Measurements from ENCODE around the gene CANT1. TPM values are rescaled to one million over a fixed set of nuclear protein-coding genes. Genes with fewer than 3 reads are reported as not detected.

The CANT1 gene
- polyA plus RNA-seq, 1 donor: 52.1 TPM

DNA sequence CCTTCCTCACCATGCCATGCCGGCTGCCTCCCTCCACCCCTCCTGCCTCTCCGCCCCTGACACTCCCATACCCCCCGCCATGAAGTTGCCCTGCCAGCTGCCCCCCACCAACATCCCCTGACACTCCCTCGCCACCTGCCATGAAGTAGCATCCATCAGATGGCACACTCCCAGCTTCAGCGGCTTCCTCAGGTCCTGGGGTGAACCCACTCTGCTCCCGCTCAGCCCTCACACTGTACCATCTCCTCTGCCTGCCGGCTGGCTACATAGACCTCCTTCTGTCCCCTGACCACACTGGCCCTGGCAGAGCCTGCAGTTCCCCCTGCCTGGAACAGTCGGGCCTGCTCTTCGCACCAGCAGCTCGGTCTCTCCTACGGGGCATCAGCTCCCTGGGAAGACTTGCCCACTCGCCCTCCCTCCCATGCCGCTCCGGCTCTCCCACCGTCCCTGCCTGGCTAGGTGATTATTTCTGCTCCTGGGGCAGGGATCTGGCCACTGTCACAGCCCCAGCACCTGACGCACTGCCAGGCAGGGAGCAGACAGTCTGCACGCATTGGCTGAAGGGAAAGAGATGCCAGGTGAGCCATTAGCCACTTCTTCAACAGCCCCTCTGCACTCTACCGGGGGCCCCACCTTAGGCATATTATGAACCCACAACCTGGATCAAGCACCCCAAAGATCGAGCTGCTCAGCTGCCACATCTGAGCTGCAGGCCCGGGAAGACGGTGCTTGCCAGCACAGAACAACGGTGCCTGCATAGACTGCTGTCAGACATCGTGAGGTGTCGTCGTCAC is 9.0 kb downstream of the CANT1 start:
- Histone ChIP-seq H3K4me1 (ENCODE audit: control insufficient read depth, insufficient read depth, low read length) (peaks cover 12% of the 10 kb centered on the region), H3K27ac (ENCODE audit: low read length) (no peak overlapping the region), H3K27me3 (ENCODE audit: control insufficient read depth, insufficient read depth, low read length) (no peaks in the 10 kb centered on the region), H3K4me3 (ENCODE audit: low read length) (no peak overlapping the region), H3K36me3 (ENCODE audit: control insufficient read depth, insufficient read depth, low read length) (peaks cover 55% of the 10 kb centered on the region), H3K9me3 (ENCODE audit: control insufficient read depth, low read depth, low read length) (no peaks in the 10 kb centered on the region)
- no CpG with 5 or more reads among the region's 25 CpGs for WGBS (ENCODE audit: insufficient coverage, low lambda C conversion rate)
- no peak for DNase-seq

DNA sequence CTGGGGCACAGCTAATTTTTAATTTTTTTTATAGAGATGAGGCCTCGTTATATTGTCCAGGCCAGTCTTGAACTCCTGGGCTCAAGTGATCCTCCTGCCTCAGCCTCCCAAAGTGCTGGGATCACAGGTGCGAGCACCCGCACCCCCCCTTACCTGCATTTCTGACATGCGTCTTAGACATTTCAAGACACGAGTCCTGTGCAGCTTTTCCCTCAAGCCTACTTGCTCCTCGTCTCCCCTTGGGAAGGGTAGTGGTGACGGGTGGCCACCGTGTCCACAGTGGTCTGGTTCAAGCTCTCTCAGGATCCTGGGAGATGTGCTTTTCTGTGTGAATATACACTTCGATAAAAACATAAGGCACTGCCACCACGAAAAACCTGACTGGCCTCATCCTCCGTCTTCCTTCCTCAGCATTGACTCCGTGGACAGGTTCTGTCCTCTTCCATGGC is 9.6 kb downstream of the CANT1 start:
- no peaks in the 10 kb centered on the region for H3K27me3 ChIP-seq (ENCODE audit: control insufficient read depth, insufficient read depth, low read length)
- H3K27ac ChIP-seq (ENCODE audit: low read length): no peak overlapping the region
- peaks cover 3% of the 10 kb centered on the region for H3K9me3 ChIP-seq (ENCODE audit: control insufficient read depth, low read depth, low read length)
- no peak for DNase-seq
- H3K36me3 ChIP-seq (ENCODE audit: control insufficient read depth, insufficient read depth, low read length): peaks cover 59% of the 10 kb centered on the region
- H3K4me3 ChIP-seq (ENCODE audit: low read length): no peak overlapping the region
- WGBS (ENCODE audit: insufficient coverage, low lambda C conversion rate): no CpG with 5 or more reads among the region's 12 CpGs
- peaks cover 9% of the 10 kb centered on the region for H3K4me1 ChIP-seq (ENCODE audit: control insufficient read depth, insufficient read depth, low read length)

DNA sequence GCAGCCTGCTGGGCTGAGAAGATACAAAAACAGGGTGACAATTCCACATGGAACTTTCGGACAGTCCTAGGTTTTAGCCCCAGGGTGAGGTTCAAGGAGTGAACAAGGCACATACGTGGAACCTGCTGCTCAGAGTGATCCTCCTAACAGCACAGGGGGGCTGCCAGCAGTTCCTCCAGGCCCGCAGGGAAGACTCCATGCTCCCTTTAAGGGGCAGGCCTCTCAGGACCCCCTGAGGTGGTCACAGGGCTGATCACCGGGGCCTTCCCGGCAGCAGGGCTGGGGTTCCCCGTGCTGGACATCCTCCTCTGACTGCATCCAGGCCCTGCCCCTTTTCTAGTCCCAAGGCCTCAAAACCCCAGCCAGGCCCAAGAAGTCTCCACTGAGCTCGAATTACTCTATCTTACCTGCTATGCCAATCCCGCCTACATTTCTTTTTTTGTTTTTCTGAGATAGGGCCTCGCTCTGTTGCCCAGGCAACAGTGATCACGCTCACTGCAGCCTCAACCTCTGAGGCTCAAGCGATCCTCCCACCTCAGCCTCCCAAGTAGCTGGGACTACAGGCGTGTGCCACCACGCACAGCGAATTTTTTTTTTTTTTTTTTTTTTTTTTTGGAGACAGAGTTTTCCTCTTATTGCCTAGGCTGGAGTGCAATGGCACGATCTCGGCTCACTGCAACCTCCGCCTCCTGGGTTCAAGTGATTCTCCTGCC is 10.4 kb downstream of the CANT1 start:
- peaks cover 9% of the 10 kb centered on the region for H3K4me1 ChIP-seq (ENCODE audit: control insufficient read depth, insufficient read depth, low read length)
- peaks cover 5% of the 10 kb centered on the region for H3K9me3 ChIP-seq (ENCODE audit: control insufficient read depth, low read depth, low read length)
- H3K27me3 ChIP-seq (ENCODE audit: control insufficient read depth, insufficient read depth, low read length): no peaks in the 10 kb centered on the region
- no peak overlapping the region for H3K4me3 ChIP-seq (ENCODE audit: low read length)
- peaks cover 66% of the 10 kb centered on the region for H3K36me3 ChIP-seq (ENCODE audit: control insufficient read depth, insufficient read depth, low read length)
- H3K27ac ChIP-seq (ENCODE audit: low read length): no peak overlapping the region
- WGBS (ENCODE audit: insufficient coverage, low lambda C conversion rate): no CpG with 5 or more reads among the region's 17 CpGs
- no peak for DNase-seq

DNA sequence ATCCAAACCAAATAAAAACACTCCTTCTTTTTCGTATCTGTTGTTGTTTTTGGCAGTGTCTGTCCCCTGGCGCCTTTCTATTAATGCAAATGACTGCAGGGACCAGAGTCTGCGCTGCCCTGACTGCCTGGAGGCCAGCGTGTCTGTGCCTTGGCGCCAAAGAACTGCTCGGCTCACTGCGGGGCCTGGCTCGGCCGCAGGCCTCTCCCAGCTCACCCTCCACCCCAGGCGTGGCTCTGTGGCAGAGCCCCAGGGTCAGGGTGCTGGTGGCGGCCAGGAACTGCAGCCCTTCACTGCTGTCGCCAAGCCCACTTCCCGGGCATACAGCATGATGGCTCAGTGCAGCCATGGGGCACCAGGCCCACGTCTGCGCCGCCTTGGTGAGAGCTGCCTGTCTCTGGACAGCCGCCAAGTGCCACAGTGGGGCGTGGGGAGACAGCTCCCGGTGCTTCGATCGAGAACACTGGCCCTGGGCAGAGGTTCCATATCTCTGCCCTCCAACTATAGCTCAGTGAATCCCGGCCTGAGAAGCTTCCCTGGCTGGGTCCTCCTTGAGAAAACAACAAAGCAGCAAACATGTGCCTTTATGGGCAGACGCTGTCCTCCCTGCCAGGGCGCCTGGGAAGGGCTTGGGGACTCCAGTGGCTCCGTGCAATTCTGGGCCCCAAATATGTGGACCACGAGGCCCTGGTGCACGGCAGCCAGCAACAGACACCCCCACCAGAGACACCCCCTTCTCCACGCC is 11.1 kb downstream of the CANT1 start:
- H3K4me1 ChIP-seq (ENCODE audit: control insufficient read depth, insufficient read depth, low read length): peaks cover 9% of the 10 kb centered on the region
- no peak overlapping the region for H3K27ac ChIP-seq (ENCODE audit: low read length)
- no peak overlapping the region for H3K4me3 ChIP-seq (ENCODE audit: low read length)

DNA sequence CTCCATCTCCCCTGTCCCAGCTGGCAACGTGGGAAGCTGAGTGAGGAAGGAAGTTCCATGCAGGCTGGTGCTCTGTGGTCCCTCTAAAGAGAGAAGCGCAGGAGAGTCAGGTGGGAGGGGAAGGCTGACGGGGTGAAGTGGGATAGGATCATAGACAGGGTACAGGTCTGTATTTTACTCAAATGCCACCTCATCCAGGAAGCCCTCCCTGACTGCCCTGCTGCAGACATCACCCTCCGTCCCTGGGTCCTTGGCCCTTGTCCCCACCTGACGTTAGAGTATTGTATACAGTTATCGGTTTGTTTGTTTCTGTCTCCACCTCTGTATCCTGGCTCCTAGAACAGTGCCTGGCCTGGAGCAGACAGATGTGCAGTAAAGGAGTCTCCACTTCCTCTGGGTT is 11.7 kb downstream of the CANT1 start:
- H3K4me1 ChIP-seq (ENCODE audit: control insufficient read depth, insufficient read depth, low read length): peaks cover 9% of the 10 kb centered on the region
- no peak overlapping the region for H3K4me3 ChIP-seq (ENCODE audit: low read length)
- H3K27me3 ChIP-seq (ENCODE audit: control insufficient read depth, insufficient read depth, low read length): no peaks in the 10 kb centered on the region
- 86% methylated on average over 3 of the region's 6 CpGs for WGBS (ENCODE audit: insufficient coverage, low lambda C conversion rate)
- H3K36me3 ChIP-seq (ENCODE audit: control insufficient read depth, insufficient read depth, low read length): peaks cover 77% of the 10 kb centered on the region
- peaks cover 10% of the 10 kb centered on the region for H3K9me3 ChIP-seq (ENCODE audit: control insufficient read depth, low read depth, low read length)
- DNase-seq: no peak
- H3K27ac ChIP-seq (ENCODE audit: low read length): no peak overlapping the region

More for the DNA sequence above, 11.1 kb downstream of the CANT1 start:
- DNase-seq: no peak
- no CpG with 5 or more reads among the region's 28 CpGs for WGBS (ENCODE audit: insufficient coverage, low lambda C conversion rate)
- H3K9me3 ChIP-seq (ENCODE audit: control insufficient read depth, low read depth, low read length): peaks cover 9% of the 10 kb centered on the region
- no peaks in the 10 kb centered on the region for H3K27me3 ChIP-seq (ENCODE audit: control insufficient read depth, insufficient read depth, low read length)
- peaks cover 73% of the 10 kb centered on the region for H3K36me3 ChIP-seq (ENCODE audit: control insufficient read depth, insufficient read depth, low read length)

DNA sequence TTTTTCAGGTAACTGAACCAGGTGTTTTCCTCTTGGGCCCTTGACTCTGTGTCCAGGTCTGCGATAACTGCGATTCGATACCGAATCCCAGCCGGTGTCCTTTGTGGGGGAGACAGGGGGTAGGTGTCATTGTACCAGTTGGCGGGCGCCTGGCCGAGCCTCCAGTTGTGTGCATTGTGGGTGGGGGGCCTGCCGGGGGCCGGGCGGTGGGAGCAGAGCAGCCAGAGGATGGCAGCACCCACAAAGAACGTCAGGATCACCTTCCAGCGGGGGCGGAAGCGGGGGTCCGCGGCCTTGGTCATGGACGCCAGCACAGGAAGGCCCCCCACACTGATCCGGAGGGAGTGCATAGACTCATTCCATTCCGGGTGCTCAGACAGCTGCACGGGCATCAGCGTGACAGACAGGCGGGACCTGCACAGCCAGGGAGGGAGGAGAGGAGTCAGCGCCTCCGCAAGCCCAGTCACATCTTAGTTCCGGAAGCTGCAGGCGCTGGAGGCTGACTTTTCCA is 12.3 kb downstream of the CANT1 start:
- DNase-seq: no peak
- peaks cover 76% of the 10 kb centered on the region for H3K36me3 ChIP-seq (ENCODE audit: control insufficient read depth, insufficient read depth, low read length)
- H3K27ac ChIP-seq (ENCODE audit: low read length): no peak overlapping the region
- no CpG with 5 or more reads among the region's 27 CpGs for WGBS (ENCODE audit: insufficient coverage, low lambda C conversion rate)
- H3K27me3 ChIP-seq (ENCODE audit: control insufficient read depth, insufficient read depth, low read length): no peaks in the 10 kb centered on the region
- H3K4me3 ChIP-seq (ENCODE audit: low read length): no peak overlapping the region
- peaks cover 10% of the 10 kb centered on the region for H3K9me3 ChIP-seq (ENCODE audit: control insufficient read depth, low read depth, low read length)
- H3K4me1 ChIP-seq (ENCODE audit: control insufficient read depth, insufficient read depth, low read length): peaks cover 9% of the 10 kb centered on the region

DNA sequence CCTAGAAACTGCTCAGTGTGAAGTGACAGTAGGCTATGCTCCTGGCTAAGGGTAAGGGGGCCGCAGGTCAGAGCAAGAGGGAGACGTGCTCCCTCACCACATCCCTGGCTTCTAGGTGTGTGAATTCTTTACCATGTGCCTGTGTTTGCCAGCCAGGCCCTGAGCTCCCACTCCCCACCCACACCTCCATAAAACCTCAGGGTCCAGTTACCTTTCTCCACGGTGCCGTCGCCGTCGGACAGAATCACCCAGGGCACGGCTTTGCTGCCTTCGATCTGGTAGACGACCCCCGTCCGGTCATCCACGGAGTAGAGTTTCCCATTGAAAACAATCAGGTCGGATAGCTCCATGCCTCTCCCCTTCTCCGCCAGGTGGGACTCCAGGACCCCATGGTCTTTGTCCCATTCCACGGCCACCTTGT is 12.8 kb downstream of the CANT1 start:
- H3K27ac ChIP-seq (ENCODE audit: low read length): no peak overlapping the region
- no peak for DNase-seq
- no peak overlapping the region for H3K4me3 ChIP-seq (ENCODE audit: low read length)
- H3K9me3 ChIP-seq (ENCODE audit: control insufficient read depth, low read depth, low read length): peaks cover 10% of the 10 kb centered on the region
- H3K4me1 ChIP-seq (ENCODE audit: control insufficient read depth, insufficient read depth, low read length): peaks cover 9% of the 10 kb centered on the region
- peaks cover 77% of the 10 kb centered on the region for H3K36me3 ChIP-seq (ENCODE audit: control insufficient read depth, insufficient read depth, low read length)
- no CpG with 5 or more reads among the region's 16 CpGs for WGBS (ENCODE audit: insufficient coverage, low lambda C conversion rate)
- H3K27me3 ChIP-seq (ENCODE audit: control insufficient read depth, insufficient read depth, low read length): no peaks in the 10 kb centered on the region

DNA sequence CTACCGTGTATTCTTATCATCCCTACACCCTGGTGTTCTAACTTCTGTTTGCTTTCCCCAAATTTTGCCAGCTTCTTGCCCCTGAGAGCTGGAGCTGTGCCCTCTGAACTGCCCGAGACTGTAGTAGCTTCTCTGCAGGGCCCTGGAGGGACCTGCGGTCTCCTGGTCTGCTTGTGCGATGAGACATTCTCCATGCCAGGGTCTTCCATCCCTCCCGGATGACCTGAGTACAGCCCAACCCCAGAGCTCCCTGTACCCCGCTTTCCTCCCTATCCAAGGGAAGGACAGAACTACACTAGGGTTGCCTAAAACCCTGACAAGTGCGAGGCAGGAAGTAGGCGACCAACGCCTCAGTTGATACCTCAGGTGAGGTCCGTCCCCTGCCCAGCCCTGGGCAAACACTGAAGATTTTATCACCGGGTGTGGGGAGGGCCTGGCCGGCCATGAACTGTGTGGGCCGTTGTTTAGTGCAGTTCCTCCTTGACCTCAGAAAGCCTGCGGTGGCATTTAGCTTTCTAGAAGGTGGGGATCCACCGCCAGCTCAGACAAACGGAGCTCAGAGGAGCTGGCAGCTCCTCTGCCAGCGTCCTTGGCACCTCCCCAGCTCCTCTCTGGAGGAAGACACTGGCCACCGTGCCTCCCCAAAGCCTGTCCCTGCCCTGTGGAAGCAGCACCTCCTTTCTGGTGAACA is 13.7 kb downstream of the CANT1 start:
- H3K27me3 ChIP-seq (ENCODE audit: control insufficient read depth, insufficient read depth, low read length): no peaks in the 10 kb centered on the region
- peaks cover 85% of the 10 kb centered on the region for H3K36me3 ChIP-seq (ENCODE audit: control insufficient read depth, insufficient read depth, low read length)
- H3K9me3 ChIP-seq (ENCODE audit: control insufficient read depth, low read depth, low read length): peaks cover 10% of the 10 kb centered on the region
- H3K27ac ChIP-seq (ENCODE audit: low read length): no peak overlapping the region
- no peak overlapping the region for H3K4me3 ChIP-seq (ENCODE audit: low read length)
- 43% methylated on average over 1 of the region's 18 CpGs for WGBS (ENCODE audit: insufficient coverage, low lambda C conversion rate)
- peak in 1 of 2 donors; percentile 45 for DNase-seq
- H3K4me1 ChIP-seq (ENCODE audit: control insufficient read depth, insufficient read depth, low read length): peaks cover 9% of the 10 kb centered on the region

DNA sequence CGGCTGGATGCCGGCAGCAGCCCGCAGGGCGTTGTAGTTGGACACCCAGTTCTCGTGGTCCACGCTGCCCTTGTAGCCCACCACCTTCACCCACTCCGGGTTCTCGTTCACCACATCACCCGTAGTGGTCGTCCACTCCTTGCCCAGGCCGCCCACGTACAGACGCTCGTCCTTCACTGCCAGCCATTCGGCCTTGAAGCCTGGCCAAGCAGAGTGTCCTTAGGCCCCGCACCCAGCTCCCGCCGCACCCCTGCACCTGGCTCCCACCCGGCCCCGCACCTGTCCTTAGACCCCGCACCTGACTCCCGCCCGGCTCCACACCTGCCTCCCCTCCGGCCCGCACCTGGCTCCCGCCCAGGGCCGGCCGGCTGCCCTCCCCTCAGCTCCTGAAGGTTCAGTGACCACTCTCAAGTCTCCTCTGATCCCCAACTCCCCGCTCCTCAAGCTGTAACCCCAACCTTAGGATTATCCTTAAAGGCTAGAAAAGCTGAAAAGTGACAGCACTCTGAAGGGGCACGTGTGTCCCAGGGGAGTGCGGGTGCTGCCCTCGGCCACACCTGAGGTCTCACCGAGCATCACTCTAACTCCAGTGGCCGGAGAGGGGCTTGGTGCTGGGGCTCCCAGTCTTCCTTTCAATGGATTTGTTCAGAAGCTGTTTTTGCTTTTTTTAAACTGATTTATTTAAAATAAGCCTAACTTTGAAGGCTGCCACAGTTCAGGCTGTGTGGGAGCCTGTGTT is 14.4 kb downstream of the CANT1 start:
- Histone ChIP-seq H3K4me3 (ENCODE audit: low read length) (no peak overlapping the region), H3K27ac (ENCODE audit: low read length) (no peak overlapping the region), H3K36me3 (ENCODE audit: control insufficient read depth, insufficient read depth, low read length) (peaks cover 91% of the 10 kb centered on the region), H3K4me1 (ENCODE audit: control insufficient read depth, insufficient read depth, low read length) (peaks cover 9% of the 10 kb centered on the region), H3K27me3 (ENCODE audit: control insufficient read depth, insufficient read depth, low read length) (no peaks in the 10 kb centered on the region), H3K9me3 (ENCODE audit: control insufficient read depth, low read depth, low read length) (peaks cover 10% of the 10 kb centered on the region)
- WGBS (ENCODE audit: insufficient coverage, low lambda C conversion rate): no CpG with 5 or more reads among the region's 34 CpGs
- no peak for DNase-seq
